ENCODE measurements around the gene SLC9A9.

The SLC9A9 gene

DNA sequence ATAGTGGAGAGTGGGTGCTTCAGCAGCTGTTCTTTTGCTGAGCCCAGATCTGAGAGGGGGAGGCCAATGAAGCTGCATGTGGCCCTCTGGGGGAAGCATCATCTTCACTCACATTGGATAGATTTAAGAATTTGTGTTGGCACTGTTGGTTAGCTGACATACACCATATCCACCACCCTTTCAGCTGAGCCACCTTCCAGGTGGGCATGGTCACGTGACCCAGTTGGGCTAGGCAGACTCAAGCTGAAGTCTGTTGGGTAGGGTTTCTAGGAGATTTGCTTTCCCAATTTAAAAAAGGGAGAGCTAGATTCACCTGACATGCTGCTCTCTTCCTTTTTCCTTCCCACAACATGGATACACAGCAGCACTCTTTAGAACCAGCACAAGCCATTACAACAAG, 417.7 kb downstream of the SLC9A9 start:
- in situ Hi-C loops (cut with HindIII; ENCODE audit: low sequenced_read_pairs), result no loop called here

DNA sequence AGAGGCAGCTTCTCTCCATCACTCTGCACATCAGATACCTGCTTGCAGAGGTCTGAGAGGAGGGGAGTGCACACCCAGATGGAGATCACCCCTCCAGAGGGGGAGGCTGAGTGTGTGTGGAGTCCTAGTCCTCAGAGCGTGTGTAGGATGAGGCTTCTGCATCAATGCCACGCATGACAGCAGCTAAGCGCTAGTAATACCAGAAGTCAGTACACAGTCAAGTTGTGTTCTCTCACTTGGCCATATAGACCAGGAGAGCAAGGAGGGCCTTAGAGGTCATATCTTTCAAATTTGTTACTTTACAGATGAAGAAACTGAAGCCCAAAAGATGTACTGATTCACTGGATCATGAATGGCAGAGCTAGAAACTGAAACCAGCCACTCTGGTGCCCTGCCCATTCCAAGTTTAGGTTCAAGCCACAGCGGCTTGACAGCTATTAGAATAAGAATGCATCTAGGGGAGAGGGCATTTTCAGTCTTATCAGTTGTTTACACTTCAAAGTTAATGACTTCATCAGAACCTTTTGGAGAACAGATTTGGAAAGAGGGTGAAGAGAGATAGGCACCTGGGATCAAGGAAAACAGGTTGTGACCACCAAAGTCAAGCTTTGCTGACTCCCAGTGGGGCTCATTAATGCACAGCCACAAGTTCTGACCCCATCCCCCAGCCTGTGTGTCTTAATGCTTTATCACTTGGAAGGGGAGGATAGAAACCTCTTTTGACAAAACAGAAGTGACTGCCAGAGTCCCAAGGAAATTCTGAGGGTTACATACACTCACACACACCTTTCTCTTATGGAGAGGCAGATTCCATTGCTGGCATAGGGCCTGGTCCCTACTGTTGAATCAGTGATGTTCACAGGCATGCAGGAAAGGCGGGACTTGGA, 418.4 kb downstream of the SLC9A9 start:
- in situ Hi-C loops (cut with HindIII; ENCODE audit: low sequenced_read_pairs), result no loop called here

DNA sequence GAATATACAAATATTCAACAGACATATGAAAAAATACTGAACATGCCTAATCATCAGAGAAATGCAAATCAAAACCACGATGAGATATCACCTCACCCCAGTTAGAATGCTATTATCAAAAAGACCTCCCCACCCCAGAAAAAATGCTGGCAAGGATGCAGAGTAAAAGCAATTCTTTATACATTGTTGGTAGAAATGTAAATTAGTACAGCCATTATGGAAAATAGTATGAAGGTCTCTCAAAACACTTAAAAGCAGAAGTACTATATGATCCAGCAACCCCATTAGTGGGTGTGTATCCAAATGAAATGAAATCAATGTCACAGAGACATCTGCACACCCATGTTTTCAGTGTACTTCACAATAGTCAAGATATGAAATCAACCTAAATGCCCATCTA, 420.0 kb downstream of the SLC9A9 start:
- in situ Hi-C loops (cut with HindIII; ENCODE audit: low sequenced_read_pairs), result no loop called here

DNA sequence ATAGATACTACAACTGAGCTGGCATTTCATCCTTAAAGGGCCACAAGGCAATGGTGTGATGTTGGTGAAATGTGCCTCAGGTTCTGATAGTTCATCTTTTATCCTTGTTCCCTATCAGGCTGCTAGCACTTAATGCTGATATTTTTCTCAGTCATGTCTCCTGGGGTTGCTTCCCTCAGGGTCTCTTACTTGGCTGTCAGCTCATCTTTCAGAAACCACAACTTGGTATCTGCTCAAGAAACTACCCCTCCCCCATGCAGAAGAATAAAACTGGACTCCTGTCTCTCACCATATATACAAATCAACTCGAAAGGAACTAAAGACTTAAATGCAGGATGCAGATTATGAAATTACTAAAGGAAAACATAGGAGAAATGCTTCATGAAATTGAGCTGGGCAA, 420.6 kb downstream of the SLC9A9 start:
- in situ Hi-C loops (cut with HindIII; ENCODE audit: low sequenced_read_pairs), result no loop called here

DNA sequence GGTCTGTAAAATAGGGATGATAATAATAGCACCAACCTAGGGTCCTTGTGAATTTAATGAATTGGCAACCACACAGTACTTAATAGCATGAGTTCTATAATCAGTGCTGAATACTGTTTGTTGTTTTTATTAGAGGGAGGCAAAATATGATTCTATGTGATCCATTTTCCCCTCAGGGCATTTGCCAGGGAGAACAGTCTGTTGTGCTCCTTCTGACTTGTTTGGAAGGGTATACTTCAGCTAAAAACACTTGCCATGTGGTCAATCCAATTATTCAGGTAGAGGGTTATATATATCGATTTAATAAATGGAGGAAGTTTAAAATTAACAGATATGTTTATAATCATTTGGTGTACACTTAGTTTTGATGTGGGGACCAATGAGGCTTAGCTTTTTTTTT, 423.4 kb downstream of the SLC9A9 start:
- in situ Hi-C loops (cut with HindIII; ENCODE audit: low sequenced_read_pairs), result no loop called here

DNA sequence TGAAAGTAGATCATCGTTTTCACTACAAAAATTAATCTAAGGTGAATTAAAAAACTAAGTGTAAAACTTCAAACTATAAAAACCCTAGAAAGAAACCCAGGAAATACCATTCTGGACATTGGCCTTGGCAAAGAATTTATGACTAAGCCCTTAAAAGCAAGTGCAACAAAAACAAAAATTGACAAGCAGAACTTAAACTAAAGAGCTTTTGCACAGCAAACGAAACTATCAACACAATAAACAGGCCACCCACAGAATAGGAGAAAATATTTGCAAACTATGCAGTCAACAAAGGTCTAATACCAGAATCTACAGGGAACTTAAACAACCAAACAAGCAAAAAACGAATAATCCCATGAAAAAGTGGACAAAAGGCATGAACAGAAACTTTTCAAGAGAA, 426.7 kb downstream of the SLC9A9 start:
- in situ Hi-C loops (cut with HindIII; ENCODE audit: low sequenced_read_pairs), result no loop called here

DNA sequence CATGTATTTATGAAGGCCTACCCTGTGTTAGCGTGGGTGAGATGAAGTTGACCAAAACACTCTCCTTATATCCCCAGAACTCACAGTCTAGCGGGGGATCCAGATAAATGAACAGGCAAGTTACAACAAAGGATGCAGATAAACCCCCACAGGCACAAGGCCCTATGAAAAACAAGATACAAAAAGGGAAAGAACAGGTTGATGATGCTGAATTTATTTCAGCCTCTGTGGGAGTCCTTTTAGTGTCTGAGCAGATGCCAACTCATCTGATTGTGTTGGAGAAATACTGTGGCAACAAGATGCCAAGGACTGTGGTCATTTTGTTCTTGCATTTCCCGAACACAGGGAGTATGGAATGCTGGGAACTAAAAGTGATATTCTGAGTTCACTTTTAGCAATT, 428.7 kb downstream of the SLC9A9 start:
- in situ Hi-C loops (cut with HindIII; ENCODE audit: low sequenced_read_pairs), result no loop called here

DNA sequence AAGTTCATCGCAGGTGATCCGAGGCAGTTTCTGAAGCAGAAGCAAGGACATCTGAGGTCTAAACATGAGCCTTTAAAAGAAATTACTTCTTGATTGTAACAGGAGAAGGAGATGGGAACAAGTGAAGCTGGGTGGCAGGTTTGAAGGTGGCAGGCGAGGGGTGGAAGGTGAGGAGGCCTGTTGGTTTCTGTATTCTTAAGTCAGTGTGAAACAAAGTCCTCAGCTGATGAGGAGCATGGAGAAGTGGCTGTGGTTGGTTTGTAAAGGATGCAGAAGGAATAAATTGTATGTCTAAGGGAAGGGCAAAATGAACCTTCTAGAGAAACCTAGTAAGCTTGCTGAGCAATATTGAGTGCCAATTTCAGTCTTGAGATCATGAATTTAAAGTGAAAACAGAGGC, 429.9 kb downstream of the SLC9A9 start:
- in situ Hi-C loops (cut with HindIII; ENCODE audit: low sequenced_read_pairs), result no loop called here

DNA sequence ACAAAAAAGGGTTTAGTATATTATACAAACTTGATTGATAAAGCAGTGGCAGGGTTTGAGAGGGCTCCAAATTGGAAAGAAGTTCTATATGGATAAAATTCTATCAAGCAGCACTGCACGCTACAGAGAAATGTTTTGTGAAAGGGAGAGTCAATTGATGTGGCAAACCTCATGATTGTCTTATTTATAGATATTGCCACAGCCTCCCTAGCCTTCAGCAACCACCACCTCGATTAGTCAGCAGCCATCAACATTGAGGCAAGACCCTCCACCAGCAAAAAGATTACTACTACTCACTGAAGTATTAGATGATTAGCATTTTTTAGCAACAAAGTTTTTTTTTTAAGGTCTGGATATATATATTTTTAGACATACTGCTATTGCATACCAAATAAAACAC, 432.0 kb downstream of the SLC9A9 start:
- in situ Hi-C loops (cut with HindIII; ENCODE audit: low sequenced_read_pairs), result no loop called here

DNA sequence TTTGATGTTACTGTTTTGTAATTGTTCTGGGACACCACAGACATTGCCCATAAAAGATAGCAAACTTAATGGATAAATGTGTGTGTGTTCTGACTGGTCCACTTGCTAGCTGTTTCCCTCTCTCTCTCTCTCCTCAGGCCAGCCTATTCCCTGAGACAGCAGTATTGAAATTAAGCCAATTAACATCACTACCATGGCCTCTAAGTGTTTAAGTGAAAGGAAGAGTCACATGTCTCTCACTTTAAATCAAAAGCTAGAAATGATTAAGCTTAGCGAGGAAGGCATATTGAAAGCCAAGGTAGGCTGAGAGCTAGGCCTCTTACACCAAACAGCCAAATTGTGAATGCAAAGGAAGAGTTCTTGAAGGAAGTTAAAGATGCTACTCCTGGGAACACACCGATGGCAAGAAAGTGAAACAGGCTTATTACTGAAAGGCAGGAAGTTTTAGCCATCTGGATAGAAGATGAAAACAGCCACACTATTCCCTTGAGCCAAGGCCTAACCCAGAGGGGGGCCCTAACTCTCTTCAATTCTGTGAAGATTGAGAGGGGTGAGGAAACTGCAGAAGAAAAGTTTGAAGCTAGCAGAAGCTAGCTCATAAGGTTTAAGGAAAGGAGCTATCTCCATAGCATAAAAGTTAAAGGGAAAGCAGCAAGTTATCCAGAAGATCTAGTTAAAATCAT, 433.6 kb downstream of the SLC9A9 start:
- in situ Hi-C loops (cut with HindIII; ENCODE audit: low sequenced_read_pairs), result no loop called here

DNA sequence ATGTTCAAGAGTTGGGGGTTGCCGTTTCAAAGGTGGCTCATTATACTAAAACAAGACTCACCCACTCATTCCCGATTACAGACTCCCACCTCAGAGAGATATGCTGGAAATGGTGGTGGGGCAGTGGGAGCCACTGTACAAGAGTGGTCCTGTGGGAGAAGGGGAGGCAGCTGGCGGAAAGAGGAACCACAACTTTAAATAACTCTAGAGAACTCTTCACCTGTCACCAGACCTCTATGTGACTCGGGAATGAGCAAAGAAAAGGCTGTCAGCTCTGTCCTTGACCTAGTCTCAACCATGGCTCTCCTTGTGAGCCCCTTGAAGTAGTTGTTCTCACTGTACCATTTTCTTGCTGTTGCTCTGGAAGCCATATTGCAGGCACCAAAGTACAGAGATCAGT, 434.9 kb downstream of the SLC9A9 start:
- in situ Hi-C loops (cut with HindIII; ENCODE audit: low sequenced_read_pairs), result no loop called here

DNA sequence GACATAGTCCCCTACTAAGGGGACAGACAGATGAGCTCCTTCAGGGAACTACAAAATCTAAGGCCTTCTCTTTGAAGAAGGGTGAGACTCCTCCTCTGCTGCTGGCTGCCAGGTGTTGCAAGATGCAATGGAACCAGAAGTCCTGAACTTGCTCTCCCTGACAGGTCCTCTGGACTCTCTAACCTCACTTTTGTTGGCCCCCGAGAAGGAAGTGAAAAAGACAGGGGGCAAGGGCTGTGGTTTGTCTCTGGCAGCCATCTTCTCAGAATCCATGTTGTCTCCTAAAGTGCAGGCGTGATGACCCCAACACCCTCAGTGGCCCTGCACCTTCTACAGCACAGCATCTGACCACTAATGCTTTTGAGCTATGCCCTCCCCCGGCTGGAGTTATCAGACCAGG, 436.2 kb downstream of the SLC9A9 start:
- in situ Hi-C loops (cut with HindIII; ENCODE audit: low sequenced_read_pairs), result no loop called here

DNA sequence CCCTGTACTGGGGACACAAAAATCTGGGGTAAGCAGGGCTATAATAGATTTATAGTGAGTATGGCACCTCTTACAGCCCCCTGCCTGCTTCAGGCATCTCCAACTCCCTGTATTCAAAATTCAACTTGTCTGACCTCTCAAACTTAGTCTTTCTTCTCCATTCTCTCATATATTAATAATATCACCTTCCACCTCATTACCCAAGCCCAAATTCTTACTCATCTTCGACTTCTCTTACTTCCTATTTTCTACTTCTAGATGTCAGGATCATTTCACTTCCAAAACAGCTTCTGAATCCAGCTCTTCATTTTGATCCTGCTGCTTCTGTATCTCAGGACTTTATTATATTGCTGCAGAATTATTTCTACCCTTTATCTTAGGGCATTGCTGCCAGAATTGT, 438.0 kb downstream of the SLC9A9 start:
- in situ Hi-C loops (cut with HindIII; ENCODE audit: low sequenced_read_pairs), result no loop called here

DNA sequence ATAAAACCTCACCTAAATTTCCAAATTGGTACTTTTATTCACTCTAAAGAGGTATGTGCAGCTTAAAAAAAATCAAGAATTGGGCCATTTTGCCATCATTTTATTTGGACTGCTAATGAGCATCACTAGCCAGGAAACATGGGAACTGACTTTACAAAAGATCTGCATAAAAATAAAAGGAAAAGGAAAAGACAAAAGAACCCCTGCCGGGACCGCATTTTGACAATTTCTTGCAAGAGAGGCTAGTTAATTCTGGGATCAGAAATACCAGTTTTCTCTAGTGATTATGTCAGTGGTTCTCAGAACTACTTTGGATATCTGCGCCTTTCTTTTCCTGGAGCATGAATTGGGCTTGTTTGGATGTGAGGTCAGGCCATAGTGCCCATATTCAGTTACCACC, 439.5 kb downstream of the SLC9A9 start:
- in situ Hi-C loops (cut with HindIII; ENCODE audit: low sequenced_read_pairs), result no loop called here

DNA sequence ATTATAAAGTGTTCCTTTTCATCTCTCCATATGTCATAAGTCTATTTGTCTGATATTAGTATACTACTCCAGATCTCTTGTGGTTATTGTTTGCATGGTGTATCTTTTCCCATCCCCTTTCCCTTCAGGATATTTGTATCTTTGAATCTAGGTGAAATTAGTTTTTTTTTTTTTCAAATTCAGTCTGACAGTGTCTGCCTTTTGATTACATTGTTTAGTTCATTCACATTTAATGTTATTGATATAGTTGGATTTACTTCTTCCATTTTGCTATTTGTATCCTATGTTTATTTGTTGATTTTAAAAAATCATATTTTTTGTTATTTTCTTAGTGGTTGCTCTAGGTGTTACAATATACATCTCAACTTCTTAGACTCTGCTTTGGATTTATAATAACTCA, 445.7 kb downstream of the SLC9A9 start:
- in situ Hi-C loops (cut with HindIII; ENCODE audit: low sequenced_read_pairs), result no loop called here

DNA sequence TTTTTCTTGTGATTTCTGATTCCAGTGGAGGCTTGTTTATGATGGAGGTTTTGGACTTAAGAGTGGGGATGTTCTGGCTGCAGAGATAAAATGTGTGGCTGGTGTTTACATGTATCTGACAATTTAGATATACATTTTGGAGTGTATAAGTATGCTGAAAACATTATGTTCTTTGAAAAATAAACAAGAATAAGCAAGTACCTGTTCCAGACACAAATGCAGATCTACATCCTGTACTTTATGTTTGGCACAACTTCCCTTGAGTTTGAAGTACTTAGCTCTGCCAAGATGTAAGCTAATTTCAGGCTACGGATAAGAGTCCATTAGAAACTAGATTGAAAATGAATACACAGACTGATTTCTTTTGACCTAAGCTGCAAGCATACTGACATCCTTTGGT, 451.5 kb downstream of the SLC9A9 start:
- in situ Hi-C loops (cut with HindIII; ENCODE audit: low sequenced_read_pairs), result no loop called here

DNA sequence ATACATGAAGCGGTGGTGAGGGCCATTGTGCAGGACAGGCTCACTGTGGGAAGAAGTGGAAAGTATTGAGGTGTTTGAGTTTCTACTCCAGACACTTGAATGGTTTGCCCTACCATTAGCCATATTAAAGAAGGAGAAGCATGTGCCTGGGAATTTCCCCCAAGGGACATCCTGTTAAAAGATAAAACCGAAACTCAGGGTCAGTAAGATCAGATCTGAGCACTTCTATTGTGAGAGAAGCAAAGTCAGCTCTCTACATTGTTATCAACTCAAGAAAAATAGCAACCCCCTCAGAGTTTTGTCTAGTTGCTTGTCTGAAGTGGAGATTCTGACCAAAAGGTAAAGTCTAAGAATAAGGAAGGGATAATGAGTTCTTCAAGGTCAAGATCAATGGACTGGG, 458.9 kb downstream of the SLC9A9 start:
- in situ Hi-C loops (cut with HindIII; ENCODE audit: low sequenced_read_pairs), result no loop called here

DNA sequence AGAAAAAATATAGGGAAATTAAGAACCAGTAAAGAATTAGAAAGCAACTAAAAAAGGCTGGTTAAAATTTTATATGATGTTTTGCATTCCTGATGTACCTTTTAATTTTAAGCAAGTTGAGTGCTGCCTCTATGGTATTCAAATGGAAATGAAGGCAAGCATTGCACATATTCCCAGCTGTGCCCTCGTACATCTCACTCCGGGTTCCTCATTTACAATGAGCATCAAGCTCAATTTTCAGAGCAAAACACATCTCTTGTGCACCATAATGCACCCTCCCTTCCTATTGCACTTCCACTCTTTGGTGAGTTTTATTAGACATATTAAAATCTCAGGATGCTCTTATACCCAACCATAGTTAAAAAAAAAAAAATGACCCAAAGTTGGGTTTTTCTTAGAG, 460.8 kb downstream of the SLC9A9 start:
- in situ Hi-C loops (cut with HindIII; ENCODE audit: low sequenced_read_pairs), result no loop called here

DNA sequence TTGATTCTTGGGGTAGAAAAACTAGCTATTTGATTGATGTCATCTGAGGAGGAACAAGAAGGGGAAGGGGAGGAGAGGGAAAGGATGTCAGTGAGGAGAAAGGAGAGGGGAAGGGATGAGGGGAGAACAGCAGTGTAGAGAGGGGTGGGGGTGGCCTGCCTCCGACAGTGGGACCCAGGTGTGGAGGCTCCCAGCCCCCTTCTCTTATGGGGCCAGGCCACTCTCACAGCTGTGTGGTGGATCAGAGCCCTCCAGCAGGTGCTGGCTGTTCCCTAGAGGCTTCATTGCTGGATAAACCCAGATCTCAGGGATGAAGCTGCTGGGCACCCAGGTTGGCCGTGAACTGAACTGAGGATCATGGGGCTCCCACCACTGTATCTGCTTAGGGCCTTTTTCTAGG, 464.2 kb downstream of the SLC9A9 start:
- in situ Hi-C loops (cut with HindIII; ENCODE audit: low sequenced_read_pairs), result no loop called here

DNA sequence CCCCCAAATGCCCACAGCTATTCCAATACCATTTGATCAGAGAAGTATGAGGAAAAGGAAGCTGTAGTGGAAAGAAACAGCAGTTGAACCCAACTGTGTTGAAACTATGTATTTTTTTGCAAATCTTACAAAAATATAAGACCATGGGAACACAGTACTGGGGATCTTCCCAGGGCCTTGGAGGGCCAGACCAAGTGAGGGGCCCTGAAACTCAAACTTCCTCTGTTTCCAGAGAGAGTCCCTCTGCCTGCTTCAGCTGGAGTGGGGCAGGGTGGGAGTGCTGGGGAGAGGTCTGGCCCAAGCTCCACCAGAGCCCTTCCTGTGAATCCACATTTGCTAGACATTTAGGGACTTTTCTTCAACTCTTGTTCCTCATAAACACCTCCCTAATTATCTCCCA, 464.8 kb downstream of the SLC9A9 start:
- in situ Hi-C loops (cut with HindIII; ENCODE audit: low sequenced_read_pairs), result no loop called here

DNA sequence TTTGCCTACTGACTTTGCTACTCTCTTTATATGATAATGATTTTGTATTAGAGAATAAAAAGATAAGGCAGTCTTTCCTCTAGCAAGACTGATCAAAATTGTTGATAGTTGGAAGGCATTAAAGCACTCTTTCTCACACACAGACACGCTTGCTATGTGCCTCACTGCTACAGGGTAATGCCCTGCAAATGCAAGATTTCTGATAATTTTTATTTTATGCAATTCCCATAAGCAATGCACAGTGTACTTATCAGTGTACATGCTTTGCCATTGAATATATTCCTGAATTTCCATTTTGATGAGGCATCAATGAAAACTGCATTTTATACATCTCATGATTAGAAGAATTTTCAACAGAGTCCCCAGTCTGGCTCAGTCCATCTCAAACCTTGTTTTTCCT, 465.5 kb downstream of the SLC9A9 start:
- in situ Hi-C loops (cut with HindIII; ENCODE audit: low sequenced_read_pairs), result no loop called here

DNA sequence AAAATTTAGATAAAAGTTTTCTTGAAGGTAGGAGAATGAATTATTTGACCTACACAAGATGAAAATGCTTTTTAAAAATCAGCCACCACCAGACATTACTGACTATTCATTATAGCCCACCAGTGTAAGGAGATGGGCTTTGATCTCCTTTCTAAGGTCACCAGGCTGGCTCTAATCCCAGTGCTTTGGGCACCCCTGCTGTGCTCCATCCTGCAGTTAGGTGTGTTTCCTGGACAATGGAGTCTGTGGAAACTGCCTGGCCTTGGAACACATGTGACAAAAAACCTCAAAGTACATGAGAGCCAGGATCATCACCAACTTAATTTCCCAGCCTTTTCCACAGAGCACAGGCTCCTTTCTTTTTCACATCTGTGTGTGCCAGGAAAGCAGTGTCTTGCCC, 467.8 kb downstream of the SLC9A9 start:
- in situ Hi-C loops (cut with HindIII; ENCODE audit: low sequenced_read_pairs), result no loop called here

DNA sequence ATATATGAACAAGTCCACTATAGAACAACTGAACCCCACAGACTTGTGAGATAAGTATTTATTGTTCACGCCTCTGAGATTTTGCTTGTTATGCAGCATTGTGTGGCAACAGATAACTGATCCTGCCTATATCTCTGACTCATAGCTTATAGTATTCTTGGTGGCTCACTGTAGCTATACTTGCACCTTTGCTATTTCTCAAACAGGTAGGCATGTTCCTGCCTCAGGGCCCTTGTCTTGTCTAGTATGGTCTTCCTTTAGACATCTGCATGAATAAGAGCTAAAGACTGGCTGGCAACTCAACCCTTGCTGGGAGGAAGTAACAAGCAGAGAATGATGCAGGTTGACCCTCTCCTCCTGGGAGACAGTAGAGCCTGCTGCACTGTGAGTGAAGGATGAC, 472.6 kb downstream of the SLC9A9 start:
- in situ Hi-C loops (cut with HindIII; ENCODE audit: low sequenced_read_pairs), result no loop called here
